NCI-H1436 (cell line): ENCODE measurements around the gene GNB1.

Experiments used
- DNase-seq: peaks from one replicate; lab custom pipeline; 2025; lab: John Stamatoyannopoulos, UW

The GNB1 gene

DNA sequence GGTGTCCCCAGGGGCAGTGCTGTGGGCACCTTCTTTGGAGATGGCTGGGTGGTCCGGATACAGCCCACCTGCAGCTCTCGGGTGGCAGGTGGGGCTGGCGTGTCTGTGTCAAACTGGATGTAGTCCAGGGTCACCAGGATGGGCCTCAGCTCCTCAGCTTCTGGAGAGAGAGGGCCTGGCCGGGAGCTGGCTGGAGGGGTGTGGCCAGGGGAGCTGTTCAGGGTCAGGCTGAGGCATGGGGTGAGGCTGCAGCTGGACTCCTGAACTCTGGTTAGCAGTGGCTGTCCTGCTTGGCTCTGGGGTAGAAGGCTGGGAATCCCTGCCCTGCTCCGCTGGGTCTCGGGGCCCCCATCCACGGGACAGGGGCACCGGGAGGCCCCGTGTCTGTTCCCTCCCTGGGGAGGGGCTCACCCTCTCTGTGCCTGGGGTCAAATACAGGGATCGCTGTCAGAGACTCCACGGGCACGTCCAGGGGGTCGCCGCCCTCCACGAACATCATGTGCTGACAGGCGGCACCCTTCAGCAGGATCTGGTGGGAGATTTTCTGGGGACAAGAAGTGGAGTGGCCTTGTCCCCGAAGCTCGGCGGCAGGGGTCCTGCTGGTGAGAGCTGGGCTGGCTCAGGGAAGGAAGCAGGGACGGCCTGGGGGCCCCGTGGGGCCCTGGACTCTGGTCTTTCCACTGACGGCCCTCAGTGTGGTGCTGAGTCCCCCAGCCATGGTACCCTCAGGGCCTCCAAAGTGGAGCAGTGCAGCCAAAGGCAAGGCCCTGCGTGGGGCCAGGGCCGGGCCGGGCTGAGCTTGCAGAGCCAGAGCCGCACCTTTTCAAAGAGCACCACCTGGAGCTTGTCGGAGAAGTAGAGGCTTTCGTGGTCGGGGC is 32.3 kb upstream of the GNB1 start:
- DNase-seq = no peak

DNA sequence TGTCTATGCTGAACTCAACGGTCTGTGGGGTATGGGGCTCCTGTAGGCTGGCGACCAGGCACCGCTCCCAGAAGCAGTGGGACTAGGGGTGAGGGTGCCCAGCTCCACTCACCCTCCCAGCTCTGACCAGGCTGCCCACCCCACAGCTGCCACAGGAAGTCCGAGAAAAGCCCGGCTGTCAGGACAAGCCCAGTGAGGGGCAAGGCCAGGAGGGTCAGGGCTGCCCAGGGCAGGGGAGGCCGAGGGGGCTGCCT is 31.7 kb upstream of the GNB1 start:
- DNase-seq = no peak

GRCh38 chr1:1921901-1922701 is 31.2 kb upstream of the GNB1 start:
- DNase-seq = no peak

DNA sequence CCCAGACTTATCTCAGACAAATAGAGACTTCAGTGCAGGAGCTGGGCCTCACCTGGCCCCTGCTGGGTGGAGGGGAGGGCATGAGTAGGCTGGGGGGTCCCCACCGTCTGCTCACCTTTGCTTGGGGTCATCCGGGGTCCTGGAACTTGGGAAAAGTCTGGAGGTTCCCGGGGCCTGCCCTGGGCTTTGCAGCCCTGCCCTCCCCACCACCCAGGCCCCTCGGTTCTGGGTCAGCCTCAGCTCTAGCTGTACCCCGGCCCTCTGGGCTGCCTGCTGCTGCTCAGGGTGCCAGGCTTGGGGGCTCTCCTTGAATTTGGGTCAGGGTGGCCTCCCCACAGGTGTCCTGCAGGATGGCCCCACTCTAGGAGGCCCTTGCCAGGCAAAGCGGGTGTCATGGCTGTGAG is 30.6 kb upstream of the GNB1 start:
- no peak for DNase-seq

DNA sequence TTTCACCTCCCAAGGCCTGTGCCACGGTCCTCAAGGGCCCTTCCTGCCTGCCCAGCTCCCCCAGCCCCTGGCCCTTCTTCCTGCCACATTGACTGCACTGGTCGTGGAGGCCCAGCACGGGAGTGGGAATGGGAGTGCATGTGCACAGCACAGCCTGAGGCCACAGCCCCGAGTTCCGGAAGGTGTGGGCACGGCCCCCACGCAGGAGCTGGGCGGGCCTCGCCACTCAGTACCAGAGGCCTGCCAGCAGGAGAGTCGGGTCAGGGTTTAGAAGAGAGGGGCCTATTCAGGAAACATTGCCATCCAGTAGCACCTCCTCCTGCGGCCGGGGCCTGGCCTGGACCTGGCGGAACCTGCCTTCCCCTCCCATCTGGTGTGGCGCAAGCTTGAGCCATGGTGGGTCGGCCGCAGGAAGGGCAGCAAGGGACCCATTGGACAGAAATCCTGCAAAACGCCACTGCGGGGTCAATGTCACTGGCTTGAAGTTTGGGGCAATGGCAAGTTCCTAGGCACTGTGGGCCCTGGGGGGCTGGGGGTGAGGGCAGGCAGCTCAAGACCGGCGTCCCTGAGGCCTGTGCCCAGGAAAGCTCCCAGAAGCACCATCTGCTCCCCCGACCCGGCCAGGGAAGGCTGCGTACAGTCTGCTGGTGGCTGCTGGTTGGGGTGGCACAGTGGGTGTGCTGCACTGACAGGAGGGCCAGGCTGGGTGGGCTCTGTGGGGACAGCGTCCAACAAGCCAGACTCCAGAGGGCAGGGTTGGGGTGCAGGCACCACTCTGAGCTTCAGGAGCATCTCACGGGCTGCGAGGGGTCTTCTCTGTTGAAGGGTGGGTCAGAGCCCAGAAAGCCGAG is 29.9 kb upstream of the GNB1 start:
- DNase-seq = no peak

DNA sequence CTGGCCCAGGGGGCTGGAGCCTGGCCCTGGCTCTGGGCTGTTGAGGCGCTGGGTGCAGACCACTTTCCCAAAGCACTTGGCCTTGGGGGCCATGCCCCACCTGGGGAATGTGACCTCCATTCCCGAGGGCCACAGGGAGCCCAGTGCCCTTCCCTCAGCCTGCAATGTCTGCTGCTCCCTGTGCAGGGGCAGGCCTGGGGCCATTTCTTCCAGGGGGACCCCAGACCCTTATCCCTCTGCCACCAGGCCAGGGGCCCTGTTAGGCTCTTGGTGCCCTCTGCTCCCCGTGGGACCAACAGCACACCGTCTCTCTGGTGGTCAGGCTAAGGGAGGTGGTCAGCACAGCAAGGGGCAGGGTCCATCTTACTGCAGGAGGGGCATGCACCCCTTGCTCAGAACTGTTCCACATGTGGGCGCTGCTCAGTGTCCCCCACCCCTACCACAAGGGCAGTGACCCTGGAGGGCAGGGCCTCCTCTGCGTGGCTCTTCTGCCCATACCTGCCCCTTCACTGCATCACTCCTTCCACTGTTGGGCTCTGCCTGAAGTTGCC is 29.2 kb upstream of the GNB1 start:
- DNase-seq = no peak

DNA sequence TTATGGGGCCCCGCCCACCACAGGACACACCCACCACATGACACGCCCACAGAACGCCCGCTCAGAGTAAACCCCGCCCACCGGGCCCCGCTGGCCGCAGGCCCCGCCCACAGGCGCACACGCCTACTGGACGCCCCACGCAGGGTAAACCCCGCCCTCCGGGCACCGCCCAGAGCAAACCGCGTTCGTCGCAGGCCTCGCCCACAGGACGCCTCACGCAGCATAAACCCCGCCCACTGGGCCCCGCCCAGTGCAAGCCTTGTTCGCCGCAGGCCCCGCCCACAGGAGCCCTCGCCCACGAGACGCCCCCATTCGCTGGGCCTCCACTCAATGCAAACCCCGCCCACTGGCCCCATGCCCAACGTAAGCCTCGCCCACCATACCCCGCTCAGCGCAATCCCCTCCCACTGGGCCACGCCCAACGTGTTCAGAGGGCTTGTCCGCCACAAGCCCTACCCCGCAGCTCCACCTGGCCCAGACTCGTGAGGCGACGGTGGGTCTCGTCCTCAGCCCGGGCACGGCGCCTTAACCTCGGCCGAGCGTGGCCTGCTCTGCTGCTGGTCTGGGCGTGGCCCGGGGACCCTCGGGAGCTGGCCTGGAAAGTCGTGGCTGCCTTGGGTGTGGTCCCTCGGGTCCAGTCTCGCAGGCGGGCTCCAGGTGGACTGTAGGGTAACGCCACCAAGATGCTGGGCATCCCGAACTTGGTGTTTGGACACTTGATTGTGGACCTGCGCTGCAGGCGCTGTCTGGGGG is 28.6 kb upstream of the GNB1 start:
- peak; percentile 99 for DNase-seq

- DNase-seq = no peak
Observed at GRCh38 chr1:1918901-1919303, 28.0 kb upstream of the GNB1 start, which contains the start of gene TMEM52. Gene TMEM52 (minus strand): TSS chr1:1919279. CDS start chr1:1919265, 14 bp downstream.

- no peak for DNase-seq
Observed at GRCh38 chr1:1917995-1918900, 27.4 kb upstream of the GNB1 start.

DNA sequence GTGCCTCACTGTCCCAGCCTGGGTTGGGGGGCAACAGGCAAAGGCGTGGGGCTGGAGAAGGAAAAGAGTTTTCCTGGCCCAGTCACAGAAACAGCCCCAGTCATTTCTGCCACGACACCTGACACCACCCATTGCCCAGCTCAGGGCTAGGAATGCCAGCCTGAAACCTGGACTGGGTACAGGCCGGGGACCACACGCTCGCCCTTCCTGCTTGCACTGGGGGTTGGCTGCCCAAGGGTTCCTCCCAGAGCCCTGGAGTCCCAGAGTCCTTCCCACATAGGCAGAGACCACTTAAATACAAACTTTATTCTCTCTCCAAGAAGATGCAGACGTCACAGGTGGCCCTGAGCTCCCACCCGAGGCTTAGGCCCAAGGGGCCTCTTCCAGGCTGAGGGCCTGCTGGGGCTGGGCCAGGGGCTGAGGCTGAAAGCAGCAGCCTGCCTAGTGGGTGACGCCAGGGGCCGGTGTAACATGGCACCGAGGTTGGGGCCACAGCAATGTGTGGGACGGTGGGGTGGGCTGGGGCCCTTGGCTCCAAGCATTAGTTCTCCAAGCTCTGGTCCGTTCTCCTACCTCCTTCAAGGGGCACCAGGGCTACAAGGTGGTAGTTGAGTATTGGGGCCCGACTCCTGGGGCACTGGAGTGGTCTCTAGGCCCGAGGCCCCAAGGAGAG is 26.6 kb upstream of the GNB1 start:
- DNase-seq = no peak

DNA sequence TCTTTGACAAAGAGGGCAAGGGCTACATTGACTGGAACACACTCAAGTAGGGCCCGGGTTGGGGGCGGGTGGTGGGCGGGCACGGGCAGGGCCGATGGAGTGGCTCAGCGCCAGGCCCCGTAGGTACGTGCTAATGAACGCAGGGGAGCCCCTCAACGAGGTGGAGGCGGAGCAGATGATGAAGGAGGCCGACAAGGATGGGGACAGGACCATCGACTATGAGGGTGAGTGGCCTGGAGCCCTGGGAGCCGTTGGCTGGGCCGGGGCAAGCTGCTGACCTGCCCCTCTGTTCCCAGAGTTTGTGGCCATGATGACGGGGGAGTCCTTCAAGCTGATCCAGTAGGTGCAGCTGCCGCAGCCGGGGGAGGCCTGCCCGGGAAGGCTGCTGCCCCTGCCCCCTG is 26.0 kb upstream of the GNB1 start:
- DNase-seq = no peak

DNA sequence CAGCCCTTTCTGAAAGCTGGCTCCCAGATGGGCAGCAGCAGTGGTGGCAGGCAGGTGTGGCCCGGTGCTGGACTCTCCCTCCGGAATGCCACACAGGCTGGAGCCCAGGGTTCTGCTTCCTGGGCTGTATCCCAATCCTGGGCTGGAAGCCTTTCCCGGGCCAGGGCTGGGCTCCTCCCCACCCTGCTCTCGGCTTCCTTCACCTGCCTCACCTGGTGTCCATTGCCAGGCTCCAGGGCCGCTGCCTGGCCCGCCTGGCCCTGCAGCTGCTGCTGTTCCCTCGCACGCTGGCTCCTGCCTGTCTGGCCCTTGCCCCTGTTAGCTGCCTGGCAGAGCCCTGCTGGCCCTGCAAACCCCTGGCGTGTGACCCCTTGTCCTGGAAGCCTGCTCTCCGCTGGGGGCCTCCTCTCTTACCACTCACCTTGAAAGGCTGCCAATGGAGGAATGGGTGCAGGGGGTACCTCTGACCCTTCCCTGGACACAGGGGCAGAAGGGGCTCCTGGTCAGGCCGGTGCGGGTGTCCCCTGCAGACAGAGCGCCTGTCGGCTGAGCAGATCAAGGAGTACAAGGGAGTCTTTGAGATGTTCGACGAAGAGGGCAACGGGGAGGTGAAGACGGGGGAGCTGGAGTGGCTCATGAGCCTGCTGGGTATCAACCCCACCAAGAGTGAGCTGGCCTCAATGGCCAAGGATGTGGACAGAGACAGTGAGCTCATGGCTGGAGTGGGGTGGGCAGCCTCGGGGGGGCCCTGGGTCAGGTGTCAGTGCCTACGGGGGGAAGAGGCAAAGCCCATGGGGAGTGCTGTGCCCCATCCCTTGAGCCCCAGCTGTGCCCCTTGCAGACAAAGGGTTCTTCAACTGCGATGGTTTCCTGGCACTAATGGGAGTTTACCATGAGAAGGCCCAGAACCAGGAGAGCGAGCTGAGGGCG is 25.3 kb upstream of the GNB1 start:
- no peak for DNase-seq

GRCh38 chr1:1914971-1915692 is 24.2 kb upstream of the GNB1 start, which contains the start of gene CALML6:
Gene CALML6 (plus strand): TSS chr1:1915260. CDS start chr1:1915281, 21 bp downstream.
- DNase-seq = no peak

DNA sequence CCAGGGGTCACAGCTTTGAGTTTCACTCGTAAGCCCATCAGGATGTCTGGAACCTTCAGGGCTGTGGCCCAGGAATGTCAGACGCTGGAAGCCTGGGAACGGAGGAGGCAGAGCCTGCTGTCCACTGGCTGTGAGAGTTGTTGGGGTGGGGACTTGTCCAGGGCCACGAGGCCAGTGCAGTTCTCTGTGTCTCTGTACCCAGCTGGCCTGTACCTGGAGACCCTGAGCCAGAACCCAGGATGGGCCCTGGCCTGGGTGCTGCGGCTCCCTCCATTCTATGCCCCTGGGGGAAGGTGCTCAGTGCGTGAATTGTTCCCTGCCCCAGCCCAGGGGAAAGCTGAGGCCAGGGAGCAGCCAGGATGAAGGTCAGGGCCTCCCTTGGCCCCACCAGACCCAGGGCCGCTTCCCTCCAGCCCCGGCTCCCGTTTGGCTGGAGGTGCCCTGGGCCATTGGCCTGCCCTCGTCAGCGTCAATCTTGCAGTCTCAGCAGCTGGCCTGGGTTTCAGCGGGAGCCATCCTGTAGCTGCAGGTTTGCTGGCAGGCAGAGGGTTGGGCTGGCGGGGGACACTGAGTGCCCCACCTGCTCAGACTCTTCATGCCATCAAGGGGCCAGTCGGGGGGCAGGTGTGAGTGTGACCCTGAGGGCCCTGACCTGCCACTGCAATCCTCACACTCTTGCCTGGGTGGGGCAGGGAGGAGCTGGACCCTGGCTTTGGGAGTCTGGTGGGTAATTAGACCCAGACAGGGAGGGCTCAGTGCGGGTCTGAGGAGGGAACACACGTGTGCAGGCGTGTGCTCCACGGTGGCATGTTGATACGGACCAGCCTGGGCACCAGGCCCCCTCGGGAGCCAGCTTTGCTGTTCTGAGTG is 23.4 kb upstream of the GNB1 start:
- DNase-seq = no peak

- DNase-seq = no peak
Observed at GRCh38 chr1:1911350-1912041, 20.6 kb upstream of the GNB1 start.

DNA sequence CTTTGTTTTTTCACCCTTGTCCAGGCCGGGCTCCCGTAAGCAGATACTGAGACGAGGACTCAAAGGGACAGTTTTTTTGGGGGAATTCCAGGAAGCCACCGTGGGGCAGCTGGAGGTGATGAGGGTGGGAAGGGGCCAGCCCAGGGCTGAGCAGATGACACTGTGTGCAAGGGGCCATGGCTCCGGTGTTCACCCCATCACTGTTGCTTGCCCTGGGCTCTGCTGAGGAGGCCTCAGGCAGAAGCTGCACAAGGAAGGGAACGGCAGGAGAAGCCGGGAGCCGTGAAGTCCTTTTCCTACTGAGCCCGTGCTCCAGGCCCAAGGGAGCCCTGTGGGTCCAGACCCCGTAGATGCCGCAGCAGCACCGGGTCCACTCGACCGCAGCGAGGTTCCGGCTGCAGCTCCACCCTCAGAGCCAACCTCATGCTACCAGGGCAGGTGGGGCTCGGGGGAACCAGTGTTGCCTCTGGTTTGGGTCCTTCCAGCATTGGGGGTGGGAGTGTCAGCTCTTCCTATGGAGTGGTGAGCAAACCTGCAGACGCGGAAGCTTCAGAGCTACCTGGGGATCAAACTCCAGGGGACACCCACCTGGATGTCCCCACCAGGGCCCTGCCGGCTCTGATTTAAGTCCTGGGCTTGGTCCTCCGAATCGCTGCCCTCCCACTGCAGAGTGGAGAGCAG is 19.9 kb upstream of the GNB1 start:
- no peak for DNase-seq
